Activated CD8-positive, alpha-beta memory T cell treated with anti-CD3 and anti-CD28 coated beads for 1 hour (primary cell): ENCODE measurements around the gene KCNRG.
A peak's percentile ranks its signal among the peaks of the same experiment; 100 is the strongest.
"Not testable (repeated sequence)": the region's sequence is repeated elsewhere in the genome, so short reads cannot be mapped to it uniquely, and the experiment has no call there.

Source experiments
- DNase-seq, 2 donors: peaks; one replicate each; pipeline ENCODE4 v3.0.0-alpha.2; 2020; ENCODE audit warnings: low read depth in 1 of 2; ENCODE audit errors: extremely low read depth in 1 of 2

The KCNRG gene, protein sequence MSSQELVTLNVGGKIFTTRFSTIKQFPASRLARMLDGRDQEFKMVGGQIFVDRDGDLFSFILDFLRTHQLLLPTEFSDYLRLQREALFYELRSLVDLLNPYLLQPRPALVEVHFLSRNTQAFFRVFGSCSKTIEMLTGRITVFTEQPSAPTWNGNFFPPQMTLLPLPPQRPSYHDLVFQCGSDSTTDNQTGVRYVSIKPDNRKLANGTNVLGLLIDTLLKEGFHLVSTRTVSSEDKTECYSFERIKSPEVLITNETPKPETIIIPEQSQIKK

DNA sequence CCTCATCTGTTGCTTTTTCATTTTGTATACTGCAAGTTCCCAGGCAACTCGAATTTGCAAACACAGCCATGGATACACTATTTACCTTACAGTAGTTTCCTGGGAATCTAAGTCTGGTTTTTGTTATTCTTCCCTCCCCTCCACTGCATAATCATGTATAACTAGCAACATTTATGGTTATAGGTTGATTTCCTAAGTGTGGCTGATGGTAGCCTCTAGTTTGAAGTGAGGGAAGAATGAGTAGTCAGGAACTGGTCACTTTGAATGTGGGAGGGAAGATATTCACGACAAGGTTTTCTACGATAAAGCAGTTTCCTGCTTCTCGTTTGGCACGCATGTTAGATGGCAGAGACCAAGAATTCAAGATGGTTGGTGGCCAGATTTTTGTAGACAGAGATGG is at the start of gene KCNRG:
Gene KCNRG (plus strand): TSS at position 187 of the 400 bp plus-strand sequence. CDS start 50 bp downstream, at position 237.
- no peak for DNase-seq

DNA sequence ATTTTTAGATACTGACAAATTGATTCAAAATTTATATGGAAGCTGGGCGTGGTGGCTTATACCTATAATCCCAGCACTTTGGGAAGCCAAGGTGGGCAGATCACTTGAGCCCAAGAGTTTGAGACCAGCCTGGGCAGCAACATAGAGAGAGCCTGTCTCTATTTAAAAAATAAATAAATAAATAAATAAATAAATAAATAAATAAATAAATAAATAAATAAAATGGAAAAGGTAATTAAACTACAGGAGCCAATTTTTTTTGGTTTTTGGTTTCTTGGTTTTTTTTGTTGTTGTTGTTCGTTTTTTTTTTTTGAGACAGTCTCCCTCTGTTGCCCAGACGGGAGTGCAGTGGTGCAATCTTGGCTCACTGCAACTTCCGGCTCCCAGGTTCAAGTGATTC is 47.8 kb upstream of the KCNRG start:
- DNase-seq = no peak

DNA sequence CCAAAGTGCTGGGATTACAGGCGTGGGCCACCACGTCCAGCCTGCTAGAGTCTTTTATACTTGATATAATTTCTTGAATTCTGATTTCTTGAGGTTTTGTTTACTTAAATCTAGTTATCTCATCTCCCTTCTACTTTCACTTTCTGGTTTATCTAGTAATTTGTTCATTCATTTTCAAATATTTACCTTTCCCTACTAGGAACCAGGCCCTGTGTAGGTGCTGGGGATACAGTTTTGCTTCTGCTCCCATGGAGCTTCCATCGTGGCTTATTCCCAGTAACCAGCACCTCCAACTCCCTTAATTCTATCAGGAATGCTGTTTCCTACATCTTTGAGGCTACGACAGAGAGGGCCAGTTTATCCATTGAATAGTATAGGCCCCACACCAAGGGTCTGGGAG is 42.5 kb upstream of the KCNRG start:
- DNase-seq = no peak

DNA sequence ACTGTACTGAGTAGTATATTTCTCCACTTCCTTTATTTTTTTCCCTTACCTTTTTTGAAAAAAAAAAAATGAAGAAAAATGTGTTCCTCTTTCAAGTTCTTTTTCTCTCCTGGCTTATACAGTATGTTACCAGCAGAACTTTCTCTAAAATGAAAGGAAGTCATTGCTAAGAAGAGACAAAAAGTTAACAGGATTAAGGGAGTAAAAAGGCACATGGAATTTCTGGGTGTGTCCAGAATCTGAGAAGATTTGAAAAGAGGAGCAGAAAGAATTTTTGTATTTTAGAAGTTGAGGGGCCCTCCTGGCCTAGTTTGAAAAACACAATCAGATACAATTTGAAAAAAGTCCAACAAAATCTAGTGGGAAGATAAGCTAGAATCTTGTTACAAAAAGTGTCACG is 39.4 kb upstream of the KCNRG start:
- no peak for DNase-seq

DNA sequence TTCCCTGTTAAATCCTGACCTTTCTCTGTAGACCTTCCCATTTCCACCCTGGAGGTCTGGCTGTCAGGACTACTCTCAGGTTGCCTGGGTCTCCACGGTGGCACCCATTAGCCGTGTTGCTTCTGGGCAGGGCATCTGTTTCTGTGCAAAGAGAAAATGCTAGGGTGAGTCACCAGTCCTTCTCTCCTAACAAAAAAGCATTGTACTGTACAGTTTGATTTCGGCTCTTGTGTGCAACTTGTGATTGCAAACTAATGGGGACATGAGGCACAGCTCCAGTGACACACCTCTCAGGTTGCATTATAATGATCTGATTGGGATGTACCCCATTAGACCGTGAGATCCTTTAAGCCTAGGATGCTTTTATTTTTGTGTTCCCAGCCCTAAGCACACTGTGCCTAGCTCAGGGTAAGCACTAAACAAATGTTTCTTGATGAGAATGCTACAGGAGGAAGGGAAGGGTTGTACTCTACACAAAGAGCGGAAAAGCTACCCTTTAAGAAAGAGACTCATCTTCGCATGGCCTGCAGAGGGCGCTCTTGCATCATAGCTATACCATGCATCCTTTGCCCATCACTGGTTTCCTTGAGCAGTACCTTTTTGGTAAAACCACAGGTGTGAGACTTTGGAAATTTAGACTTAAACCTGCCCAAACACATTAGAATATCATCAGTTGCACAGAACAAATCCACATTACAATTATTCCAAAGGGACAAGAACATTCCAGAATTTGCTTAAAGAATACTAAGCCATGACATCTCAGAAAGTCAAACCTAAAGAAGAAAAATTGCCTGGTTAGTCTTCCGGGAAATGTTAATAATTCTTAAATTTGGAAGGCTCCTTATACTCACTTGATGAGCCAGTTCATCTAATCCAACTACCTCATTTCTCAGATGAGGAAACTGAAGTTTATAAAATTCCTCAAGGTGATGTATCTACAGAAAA is 38.7 kb upstream of the KCNRG start:
- peak; percentile 43 to 67 for DNase-seq

DNA sequence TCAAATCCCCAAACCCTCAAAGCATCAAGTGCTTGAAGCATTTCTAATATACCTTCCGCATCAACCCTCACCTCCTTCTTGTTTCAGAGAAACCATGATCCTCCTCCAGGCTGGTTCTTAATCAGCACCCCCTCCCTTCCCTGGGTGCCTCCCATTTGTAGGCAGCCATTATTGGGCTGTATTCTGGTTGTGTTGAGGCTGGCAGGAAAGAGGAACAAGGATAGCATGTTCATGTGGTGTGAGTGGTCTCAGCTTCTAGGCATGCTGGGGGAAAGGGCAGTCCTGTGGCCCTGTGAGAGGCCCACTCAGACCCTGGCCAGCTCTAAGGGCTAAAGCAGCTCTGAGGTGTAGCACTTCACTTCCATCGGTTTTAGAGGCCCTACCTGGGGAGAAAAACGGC is 37.3 kb upstream of the KCNRG start:
- DNase-seq = no peak

DNA sequence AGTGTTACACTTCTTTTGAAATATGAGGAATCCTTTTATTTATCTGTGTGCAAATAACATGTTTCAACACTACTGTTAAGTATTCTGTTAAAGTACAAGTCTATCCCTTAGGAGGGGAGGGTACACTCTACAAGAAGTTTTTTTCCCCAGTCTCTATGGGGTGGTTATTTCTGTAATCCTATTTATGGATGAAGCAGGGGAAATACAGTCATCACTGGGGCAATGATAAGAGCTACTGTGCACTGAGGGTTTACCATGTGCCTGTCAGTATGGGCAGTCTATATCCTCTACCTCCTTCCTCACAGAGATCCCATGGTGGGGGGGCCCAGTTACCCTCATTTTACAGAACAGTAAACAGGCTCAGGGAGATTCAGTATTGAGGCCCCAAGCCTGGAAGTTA is 35.0 kb upstream of the KCNRG start:
- no peak for DNase-seq

DNA sequence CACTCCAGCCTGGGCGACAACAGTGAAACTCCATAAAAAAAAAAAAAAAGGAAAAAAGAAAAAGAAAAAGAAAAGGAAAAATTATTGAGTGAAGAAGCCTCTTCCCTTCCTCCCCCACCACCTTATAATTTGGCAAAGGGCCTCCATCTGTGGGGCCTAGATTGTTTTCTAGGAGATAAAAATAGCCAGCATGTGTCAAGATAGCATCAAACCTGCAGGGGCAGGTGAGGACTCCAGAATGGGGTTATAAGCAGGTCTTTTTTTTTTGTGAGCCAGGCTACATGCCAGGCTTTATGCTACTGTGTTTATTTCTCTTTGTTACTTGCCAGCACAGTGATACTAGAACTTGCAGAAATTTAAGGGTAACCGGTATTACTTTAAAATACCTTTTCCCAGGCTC is 30.1 kb upstream of the KCNRG start:
- no peak for DNase-seq

DNA sequence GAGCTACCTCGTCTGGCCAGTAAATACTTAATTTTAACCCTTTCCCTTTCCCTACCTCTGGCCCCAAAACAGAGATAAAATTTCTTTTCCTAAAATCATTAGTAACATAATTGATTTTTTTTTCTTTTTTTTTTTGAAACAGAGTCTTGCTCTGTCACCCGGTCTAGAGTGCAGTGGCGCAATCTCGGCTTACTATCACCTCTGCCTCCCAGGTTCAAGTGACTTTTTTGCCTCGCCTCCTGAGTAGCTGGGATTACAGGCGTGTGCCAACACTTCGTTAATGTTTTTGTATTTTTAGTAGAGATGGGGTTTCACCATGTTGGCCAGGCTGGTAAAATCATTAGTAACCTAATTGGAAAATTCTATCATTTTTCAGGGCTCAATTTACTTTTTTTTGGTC is 28.8 kb upstream of the KCNRG start:
- no peak for DNase-seq

DNA sequence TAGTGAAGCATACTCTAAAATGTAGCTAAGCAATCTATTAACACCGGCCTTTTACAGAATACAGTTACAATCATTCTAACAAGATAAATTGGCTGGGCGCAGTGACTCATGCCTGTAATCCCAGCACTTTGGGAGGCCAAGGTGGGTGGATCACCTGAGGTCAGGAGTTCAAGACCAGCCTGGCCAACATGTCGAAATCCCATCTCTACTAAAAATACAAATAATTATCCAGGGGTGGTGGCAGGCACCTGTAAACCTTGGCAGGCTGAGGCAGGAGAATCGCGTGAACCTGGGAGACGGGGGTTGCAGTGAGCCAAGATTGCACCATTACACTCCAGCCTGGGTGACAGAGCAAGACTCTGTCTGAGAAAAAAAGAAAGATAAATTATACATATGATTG is 24.6 kb upstream of the KCNRG start:
- DNase-seq = not testable (repeated sequence)

DNA sequence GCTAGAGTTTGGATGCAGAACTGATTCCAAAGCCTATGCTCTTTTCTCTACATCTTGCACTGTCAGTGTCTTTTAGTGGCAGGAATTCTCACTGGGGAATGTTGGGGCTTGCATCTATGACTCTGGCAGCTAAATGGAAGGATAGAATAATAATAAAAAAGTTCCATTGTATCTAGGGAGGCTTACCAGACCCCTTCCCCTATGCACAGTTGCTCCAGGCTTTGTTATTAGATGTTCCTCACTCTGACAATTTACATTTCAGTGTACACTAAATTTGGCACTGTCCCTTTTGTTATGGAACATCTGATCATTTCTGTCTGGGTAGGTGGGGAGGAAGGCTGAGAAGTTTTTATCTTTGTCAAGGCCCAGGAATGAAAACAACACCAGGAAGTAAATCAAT is 22.1 kb upstream of the KCNRG start:
- no peak for DNase-seq

DNA sequence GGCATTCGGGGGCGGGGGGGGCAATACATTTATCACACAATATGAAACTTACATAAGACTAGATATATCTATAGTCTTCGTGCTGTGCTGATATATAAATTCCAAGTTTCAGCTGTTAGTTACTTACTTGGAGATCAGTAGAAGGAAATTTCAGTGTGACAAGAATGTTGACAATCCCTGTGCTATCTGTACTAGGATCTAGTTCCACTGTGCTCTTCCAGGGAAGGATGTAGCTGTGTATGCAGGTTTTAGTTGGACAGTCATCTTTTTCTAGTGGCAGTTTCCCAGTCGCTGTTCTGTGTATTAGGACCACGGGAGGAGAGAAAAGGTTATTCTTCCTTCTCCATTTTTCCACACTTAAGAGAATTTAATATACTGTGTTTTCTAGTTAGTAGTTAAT is 21.6 kb upstream of the KCNRG start:
- DNase-seq = no peak

DNA sequence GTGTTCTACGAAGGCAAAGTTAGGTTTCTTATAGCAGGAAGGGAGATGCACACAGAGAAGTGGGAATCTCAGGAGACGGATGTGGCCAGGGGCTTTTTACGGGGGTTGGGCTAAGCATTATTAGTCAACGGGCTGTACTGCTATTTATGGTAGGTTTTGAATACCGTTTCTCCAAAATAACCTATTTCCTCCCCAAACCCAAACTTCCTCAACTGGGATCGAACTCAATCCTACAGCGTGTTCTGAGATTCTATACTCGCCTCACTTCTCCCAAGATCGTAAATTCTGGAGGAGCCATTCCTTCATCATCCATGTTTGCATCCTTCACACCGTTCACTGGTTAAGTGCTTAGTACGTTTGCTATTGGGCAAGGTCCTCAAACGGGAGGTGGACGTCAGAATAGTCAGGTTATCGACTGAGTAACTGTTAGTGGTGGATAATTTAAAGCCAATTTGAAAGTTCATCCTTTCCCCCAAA is 19.6 kb upstream of the KCNRG start:
- DNase-seq = no peak

DNA sequence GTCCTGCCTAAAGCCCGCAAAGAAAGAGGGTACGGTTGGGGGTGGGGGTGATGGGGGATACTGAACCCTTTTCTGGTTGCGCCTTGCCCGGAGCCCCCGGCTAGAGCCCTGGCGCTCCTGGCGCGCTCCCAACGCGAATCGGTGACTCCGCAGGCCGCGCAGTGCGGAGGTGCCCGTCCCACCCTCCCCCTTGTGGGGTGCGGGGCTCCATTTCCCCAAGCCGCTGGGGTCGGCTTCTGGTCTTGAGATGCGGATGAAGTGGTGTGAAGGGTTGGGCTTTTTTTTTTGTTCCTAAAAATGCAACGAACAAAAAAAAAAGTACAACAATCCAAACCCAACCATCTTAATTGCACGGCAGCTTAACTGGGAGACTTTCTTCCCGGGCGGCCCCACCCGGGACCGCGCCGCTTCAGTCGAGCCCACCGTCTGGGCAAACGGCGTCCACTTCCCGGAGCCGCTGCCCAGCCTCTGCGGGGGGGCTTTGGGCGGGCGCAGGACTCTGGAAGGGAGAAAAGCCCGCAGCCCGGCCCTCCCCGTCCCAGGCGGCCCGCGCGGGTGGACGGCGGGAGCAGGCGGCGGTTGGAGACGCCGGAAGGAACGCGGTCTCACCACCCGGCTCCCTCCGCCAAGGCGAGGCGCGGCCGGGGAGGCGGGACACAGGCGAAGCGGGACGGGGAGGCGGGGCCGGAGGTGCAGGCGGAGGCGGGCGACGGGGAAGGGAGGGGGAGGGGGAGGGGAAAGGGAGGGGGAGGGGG is 18.9 kb upstream of the KCNRG start:
- DNase-seq = peak; percentile 59 to 80

DNA sequence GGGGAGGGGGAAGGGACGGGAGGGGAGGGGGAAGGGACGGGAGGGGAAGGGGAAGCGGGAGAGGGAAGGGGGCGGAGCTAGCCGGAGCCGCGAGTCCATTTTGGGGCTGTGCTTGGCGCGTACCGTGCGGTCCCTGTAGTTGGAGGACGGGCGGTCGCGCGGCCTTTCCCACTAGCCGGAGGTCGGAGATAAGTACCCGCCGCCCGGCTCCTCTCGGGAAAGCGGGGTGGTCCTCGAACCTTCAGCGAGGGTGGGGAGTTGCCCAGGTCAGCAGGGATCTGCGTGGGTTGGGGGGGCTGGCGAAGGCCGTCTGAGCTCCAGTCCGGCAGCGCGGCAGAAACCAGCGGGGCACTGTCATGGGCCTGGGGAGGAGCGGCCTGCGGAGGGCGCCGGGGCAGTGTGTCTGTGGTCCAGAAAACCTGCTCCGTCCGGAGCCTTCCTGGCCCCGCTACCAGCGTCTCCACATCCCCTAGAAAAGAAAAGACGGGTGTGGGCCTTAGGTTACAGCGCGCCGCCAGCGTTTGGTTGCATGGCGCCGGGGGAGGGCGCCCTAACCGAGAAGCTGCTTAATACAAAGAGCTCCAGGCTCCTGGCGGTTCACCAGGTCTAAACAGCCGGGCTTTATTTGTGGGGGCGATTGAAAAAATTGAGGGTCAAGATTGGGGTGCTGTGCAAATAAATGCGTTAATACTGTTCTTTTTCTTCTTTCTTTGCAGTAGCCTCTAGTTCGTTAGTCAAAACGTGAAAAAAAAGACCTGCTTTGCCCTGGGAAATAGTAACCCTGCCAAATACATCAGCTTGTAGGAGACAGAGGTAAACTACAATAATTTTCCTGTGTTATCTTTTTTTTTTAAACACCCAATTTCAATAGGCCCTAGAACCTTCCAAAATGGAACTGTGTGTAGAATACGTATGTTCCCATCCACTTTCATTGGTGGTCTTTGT is 18.0 kb upstream of the KCNRG start, which contains the start of gene TRIM13:
Gene TRIM13 (plus strand): TSS at position 92 of the 945 bp plus-strand sequence. CDS start 14,899 bp downstream, outside the sequence.
- peak; percentile 38 to 65 for DNase-seq

DNA sequence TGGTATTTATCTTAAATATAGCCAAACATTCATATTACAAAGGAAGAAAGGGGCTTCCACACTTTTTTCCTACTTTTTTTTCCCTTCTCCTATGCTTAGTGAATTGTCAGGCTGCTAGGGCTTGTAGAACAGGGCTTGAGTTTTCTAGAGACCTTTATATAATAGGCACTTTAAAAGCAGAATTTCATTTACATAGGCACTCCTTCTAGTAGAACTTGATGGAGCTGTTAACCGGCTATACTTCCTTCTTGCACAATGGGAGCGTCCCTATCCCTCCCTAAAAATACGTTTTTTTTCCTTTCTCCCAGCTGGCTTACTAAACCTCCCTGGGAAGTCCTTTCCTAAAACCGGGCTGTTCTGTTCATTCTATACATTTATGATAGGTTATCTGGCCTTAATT is 17.3 kb upstream of the KCNRG start:
- DNase-seq = no peak

DNA sequence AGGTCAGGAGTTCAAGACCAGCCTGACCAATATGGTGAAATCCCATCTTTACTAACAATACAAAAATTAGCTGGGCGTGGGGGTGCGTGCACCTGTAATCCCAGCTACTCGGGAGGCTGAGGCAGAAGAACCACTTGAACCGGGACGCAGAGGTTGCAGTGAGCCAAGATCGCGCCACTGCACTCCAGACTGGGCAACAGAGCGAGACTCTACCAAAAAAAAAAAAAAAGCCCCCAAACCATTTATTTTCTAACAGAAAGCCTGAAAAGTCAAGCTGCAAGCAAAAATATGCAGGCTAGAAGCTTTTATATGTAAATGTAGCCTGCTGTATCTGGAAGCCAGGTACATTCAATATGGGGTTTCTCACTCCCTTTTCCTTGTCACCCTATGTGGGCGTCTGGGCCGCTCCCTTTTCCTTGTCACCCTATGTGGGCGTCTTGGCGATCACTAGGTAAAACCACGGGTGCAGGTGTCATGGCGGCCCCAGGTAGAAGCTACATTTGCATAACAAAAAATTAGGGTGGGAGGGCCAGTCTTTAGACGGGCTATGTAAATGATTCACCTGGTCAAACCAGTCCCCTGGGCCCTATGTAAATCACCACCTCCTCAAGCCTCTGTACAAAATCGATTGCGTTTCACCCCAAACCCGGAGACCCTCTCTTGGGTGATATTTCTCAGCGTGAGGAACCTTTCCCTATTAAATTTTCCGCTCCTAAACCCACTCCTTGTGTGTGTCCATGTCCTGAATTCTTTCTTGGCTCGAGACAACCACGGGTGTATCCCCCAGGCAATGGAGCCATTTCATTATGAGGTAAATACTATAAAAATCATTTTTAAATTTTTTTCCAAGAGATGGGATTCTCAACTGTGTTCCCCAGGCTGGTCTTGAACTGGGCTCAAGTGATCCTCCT is 16.3 kb upstream of the KCNRG start:
- DNase-seq = no peak

DNA sequence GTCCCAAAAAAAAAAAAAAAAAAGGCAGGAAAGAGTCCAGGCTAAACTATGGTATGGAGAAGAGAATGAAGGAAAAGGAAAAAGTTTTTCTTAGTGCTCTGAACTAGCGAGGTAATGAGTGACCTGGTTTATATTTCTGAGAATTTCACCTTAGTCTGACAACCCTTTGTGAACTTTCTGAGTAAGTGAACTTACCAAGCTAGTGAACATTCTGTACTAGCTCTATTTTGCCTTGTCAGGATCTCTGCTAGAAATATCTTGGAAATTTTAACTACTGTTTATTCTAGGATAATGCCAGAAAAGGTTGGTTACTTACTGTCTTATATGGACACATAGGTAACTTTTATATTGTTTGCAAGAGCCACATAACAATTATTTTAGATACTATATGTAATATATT is 14.0 kb upstream of the KCNRG start:
- no peak for DNase-seq
